ENCODE data around the gene MYO15A.

MYO15A gene

GRCh38 chr17:18070861-18071340 lies 37.7 kb upstream of the MYO15A start:
- no peaks in the 10 kb centered on the region for H3K9me3 ChIP-seq
- TF ChIP-seq CTCF (IDR thresholded peaks at IDR 0.05; ENCODE audit: low read depth, low read length), result no peak
- H3K27me3 ChIP-seq, result no peaks in the 10 kb centered on the region
- DNase-seq, result no peak
- no peaks in the 10 kb centered on the region for H3K36me3 ChIP-seq
- H3K4me3 ChIP-seq (ENCODE audit: low read depth, low read length), result peak overlapping the region; percentile 24
- H3K4me1 ChIP-seq, result no peaks in the 10 kb centered on the region

- no peak for TF ChIP-seq CTCF (IDR thresholded peaks at IDR 0.05; ENCODE audit: low read depth, low read length)
- H3K9me3 ChIP-seq, result no peaks in the 10 kb centered on the region
- no peak for DNase-seq
- no peaks in the 10 kb centered on the region for H3K27me3 ChIP-seq
- H3K4me1 ChIP-seq, result no peaks in the 10 kb centered on the region
- H3K36me3 ChIP-seq, result no peaks in the 10 kb centered on the region
- no peak overlapping the region for H3K4me3 ChIP-seq (ENCODE audit: low read depth, low read length)
Observed at GRCh38 chr17:18071751-18072150, 36.8 kb upstream of the MYO15A start.

GRCh38 chr17:18074566-18075272 lies 33.8 kb upstream of the MYO15A start:
- H3K4me3 ChIP-seq (ENCODE audit: low read depth, low read length), result no peak overlapping the region
- DNase-seq, result no peak
- TF ChIP-seq CTCF (IDR thresholded peaks at IDR 0.05; ENCODE audit: low read depth, low read length), result no peak
- no peaks in the 10 kb centered on the region for H3K36me3 ChIP-seq
- H3K9me3 ChIP-seq, result no peaks in the 10 kb centered on the region
- H3K4me1 ChIP-seq, result no peaks in the 10 kb centered on the region
- H3K27me3 ChIP-seq, result no peaks in the 10 kb centered on the region

GRCh38 chr17:18076936-18077335 lies 31.6 kb upstream of the MYO15A start:
- H3K27me3 ChIP-seq, result no peaks in the 10 kb centered on the region
- H3K4me3 ChIP-seq (ENCODE audit: low read depth, low read length), result no peak overlapping the region
- no peaks in the 10 kb centered on the region for H3K9me3 ChIP-seq
- no peaks in the 10 kb centered on the region for H3K4me1 ChIP-seq
- no peak for TF ChIP-seq CTCF (IDR thresholded peaks at IDR 0.05; ENCODE audit: low read depth, low read length)
- no peak for DNase-seq
- H3K36me3 ChIP-seq, result no peaks in the 10 kb centered on the region

GRCh38 chr17:18079543-18079942 lies 29.0 kb upstream of the MYO15A start:
- no peak for TF ChIP-seq CTCF (IDR thresholded peaks at IDR 0.05; ENCODE audit: low read depth, low read length)
- no peaks in the 10 kb centered on the region for H3K9me3 ChIP-seq
- H3K4me1 ChIP-seq, result no peaks in the 10 kb centered on the region
- H3K4me3 ChIP-seq (ENCODE audit: low read depth, low read length), result no peak overlapping the region
- H3K27me3 ChIP-seq, result no peaks in the 10 kb centered on the region
- DNase-seq, result no peak
- no peaks in the 10 kb centered on the region for H3K36me3 ChIP-seq

- Histone ChIP-seq H3K4me3 (ENCODE audit: low read depth, low read length) (no peak overlapping the region), H3K4me1 (no peaks in the 10 kb centered on the region), H3K36me3 (no peaks in the 10 kb centered on the region), H3K9me3 (no peaks in the 10 kb centered on the region), H3K27me3 (no peaks in the 10 kb centered on the region)
- TF ChIP-seq CTCF (IDR thresholded peaks at IDR 0.05; ENCODE audit: low read depth, low read length), result no peak
- no peak for DNase-seq
Observed at GRCh38 chr17:18084256-18084655, 24.3 kb upstream of the MYO15A start.
